Nephron progenitor cell (in vitro differentiated cells): Measurements from ENCODE around the gene LIPH.

Experiments used
- DNase-seq: peaks from one replicate; pipeline ENCODE4 v3.0.0; 2021
- H3K27ac Mint-ChIP-seq: 2 replicates; pipeline ENCODE4 v1.8.0; 2021; ENCODE audit warnings: mild to moderate bottlenecking, moderate library complexity, mixed read lengths
- H3K27me3 Mint-ChIP-seq: 2 replicates; pipeline ENCODE4 v1.8.0; 2021; ENCODE audit warnings: mild to moderate bottlenecking, low read depth, mixed read lengths; ENCODE audit not compliant: poor library complexity
- H3K36me3 Mint-ChIP-seq: 2 replicates; pipeline ENCODE4 v1.8.0; 2021; ENCODE audit warnings: low read depth, mixed read lengths
- H3K4me1 Mint-ChIP-seq: 2 replicates; pipeline ENCODE4 v1.8.0; 2021; ENCODE audit warnings: mixed read lengths
- H3K4me3 Mint-ChIP-seq: 2 replicates; pipeline ENCODE4 v1.8.0; 2021; ENCODE audit warnings: mild to moderate bottlenecking, moderate library complexity, mixed read lengths
- H3K9me3 Mint-ChIP-seq: 2 replicates; pipeline ENCODE4 v1.8.0; 2021; ENCODE audit warnings: mild to moderate bottlenecking, moderate library complexity, mixed read lengths
- CTCF ChIP-seq: fragments of 200-600 bp; sonication (generic); IDR thresholded peaks from 2 replicates; pipeline ENCODE4 v1.5.0; 2021; ENCODE audit warnings: antibody characterized with exemption

Gene LIPH

DNA sequence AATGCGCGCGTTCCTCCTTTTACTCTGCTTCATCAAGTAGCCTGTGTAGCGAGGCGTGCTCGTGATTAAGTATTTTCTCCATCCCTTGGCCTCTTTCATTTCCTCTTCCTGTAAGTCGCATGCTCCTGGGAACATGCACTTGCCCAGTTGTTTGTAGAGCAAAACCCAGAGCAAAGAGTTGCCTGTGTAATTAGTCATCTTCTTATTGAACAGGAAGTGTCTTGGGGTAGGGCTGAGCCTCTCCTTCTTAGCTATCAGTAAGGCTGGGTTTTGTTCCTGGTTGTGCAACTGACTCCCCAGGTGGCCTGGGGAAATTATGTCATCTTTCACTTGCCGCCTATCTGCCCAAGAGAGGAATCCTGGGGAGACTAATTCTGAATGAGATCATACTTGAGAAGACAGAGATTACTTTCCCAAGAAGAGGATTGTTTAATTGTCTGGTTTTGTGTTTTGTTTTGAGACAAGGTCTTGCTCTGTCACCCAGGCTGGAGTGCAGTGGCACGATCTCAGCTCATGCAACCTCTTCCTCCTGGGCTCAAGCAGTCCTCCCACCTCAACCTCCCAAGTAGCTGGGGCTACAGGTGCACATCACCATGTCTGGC is 14.9 kb downstream of the LIPH start:
- TF ChIP-seq CTCF, result no peak
- Mint-ChIP-seq H3K27ac (peak overlapping the region; percentile 58), H3K9me3 (no peaks in the 10 kb centered on the region), H3K36me3 (no peaks in the 10 kb centered on the region), H3K4me3 (no peak overlapping the region), H3K27me3 (peaks cover 13% of the 10 kb centered on the region), H3K4me1 (peaks cover 7% of the 10 kb centered on the region)
- no peak for DNase-seq

GRCh38 chr3:185534511-185534910 is 17.9 kb downstream of the LIPH start:
- no peak for DNase-seq
- H3K36me3 Mint-ChIP-seq, result no peaks in the 10 kb centered on the region
- no peak for TF ChIP-seq CTCF
- H3K9me3 Mint-ChIP-seq, result no peaks in the 10 kb centered on the region
- H3K4me1 Mint-ChIP-seq, result peaks cover 7% of the 10 kb centered on the region
- H3K4me3 Mint-ChIP-seq, result no peak overlapping the region
- peaks cover 7% of the 10 kb centered on the region for H3K27me3 Mint-ChIP-seq
- H3K27ac Mint-ChIP-seq, result no peak overlapping the region

GRCh38 chr3:185532901-185533300 is 19.5 kb downstream of the LIPH start:
- no peak for DNase-seq
- Mint-ChIP-seq H3K9me3 (no peaks in the 10 kb centered on the region), H3K36me3 (no peaks in the 10 kb centered on the region), H3K27ac (no peak overlapping the region), H3K4me1 (peaks cover 7% of the 10 kb centered on the region), H3K27me3 (peaks cover 16% of the 10 kb centered on the region), H3K4me3 (no peak overlapping the region)
- no peak for TF ChIP-seq CTCF

- H3K4me1 Mint-ChIP-seq, result no peaks in the 10 kb centered on the region
- TF ChIP-seq CTCF, result no peak
- no peaks in the 10 kb centered on the region for H3K9me3 Mint-ChIP-seq
- peaks cover 20% of the 10 kb centered on the region for H3K27me3 Mint-ChIP-seq
- H3K27ac Mint-ChIP-seq, result no peak overlapping the region
- no peak overlapping the region for H3K4me3 Mint-ChIP-seq
- no peaks in the 10 kb centered on the region for H3K36me3 Mint-ChIP-seq
- DNase-seq, result no peak
These were observed 21.5 kb downstream of the LIPH start for GRCh38 chr3:185530856-185531255.

DNA sequence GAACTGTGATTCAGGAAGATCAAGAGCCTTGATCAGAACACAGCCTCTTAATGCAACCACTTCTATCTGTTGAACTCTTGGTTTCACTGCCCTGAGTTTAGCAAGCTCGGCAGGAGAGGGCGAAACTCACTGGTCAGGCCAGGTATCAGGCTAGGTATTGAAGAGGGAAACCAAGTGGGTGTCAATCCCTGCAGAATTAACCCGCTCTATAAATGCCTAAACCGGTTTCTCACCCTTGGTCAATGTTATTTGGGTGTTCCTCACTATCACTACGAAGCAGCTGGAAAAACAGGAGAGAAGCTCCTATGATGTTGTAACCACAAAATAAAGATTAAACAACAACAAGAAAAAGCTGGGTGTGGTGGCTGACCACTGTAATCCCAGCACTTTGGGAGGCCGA is 23.9 kb downstream of the LIPH start:
- H3K27ac Mint-ChIP-seq, result no peak overlapping the region
- H3K36me3 Mint-ChIP-seq, result no peaks in the 10 kb centered on the region
- no peaks in the 10 kb centered on the region for H3K9me3 Mint-ChIP-seq
- H3K27me3 Mint-ChIP-seq, result peaks cover 22% of the 10 kb centered on the region
- no peak for DNase-seq
- no peaks in the 10 kb centered on the region for H3K4me1 Mint-ChIP-seq
- TF ChIP-seq CTCF, result no peak
- no peak overlapping the region for H3K4me3 Mint-ChIP-seq

GRCh38 chr3:185527364-185527763 is 25.0 kb downstream of the LIPH start:
- DNase-seq, result no peak
- Mint-ChIP-seq H3K4me1 (no peaks in the 10 kb centered on the region), H3K9me3 (no peaks in the 10 kb centered on the region), H3K4me3 (no peak overlapping the region), H3K27me3 (peaks cover 24% of the 10 kb centered on the region), H3K36me3 (no peaks in the 10 kb centered on the region), H3K27ac (no peak overlapping the region)
- TF ChIP-seq CTCF, result no peak
